Activated CD4-positive, alpha-beta T cell treated with anti-CD3 and anti-CD28 coated beads for 4 hours (primary cell): ENCODE data around the gene PCNX1.
A peak's percentile ranks its signal among the peaks of the same experiment; 100 is the strongest.

ENCODE experiments used
- DNase-seq, 2 donors: peaks; one replicate each; pipeline ENCODE4 v3.0.0-alpha.2; 2020

PCNX1 gene

DNA sequence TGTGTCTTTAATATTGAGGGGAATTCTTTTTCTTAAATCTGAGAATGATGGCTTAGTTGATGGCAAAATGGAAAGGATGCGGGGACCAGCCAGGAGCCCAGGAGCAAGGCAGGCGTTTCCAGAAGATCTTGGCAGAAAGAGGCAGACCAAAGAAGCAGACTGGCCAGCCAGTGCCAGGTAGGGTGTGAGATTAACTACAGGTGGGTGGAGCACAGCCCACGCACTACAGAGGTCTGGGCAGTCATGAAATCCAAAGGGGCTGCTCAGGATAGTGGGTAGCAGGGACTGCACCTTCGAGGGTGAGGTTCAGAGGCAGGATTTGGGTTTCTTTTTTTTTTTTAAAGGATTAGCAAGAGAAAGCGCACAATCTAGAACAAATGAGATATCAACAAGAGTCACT lies 17.7 kb upstream of the PCNX1 start:
- DNase-seq: no peak

DNA sequence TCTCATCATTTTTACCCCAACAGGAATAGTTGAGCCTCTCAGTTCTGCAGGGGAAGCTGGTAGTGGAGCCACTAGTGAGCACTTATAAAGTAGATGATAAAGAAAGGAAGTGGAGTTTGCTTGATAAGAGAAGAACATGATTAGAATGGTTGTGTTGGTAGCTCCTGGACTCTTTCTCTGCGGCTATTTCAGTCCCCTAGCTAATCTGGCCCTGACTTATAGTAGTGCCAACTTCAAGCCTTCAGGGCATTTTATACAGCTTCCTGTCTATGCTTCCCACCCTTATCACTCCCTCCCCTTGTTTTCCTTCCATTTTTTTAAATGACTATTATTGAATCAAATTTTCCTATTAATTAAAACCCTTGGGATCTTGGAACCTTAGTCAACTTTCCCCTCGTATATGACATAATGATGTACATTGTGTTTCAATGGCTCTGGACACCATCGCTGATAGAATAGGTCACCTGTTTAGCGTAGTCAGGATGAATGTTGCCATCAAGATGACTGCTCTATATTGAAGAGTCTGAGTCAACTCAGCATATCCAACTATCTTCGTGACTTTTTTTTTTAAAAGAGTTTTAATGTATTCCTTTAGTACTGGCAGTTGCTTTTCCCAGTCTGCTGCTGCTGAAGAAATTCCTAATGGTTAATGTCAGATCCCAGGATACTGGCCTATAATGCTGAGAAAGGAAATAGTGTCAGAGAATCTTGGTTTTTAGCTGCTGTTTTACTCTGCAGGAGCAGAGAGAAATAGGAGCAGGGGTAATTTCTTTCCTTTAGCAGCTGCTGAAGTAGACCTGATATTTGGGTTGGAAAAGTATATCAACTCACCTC lies 16.2 kb upstream of the PCNX1 start:
- DNase-seq: no peak

DNA sequence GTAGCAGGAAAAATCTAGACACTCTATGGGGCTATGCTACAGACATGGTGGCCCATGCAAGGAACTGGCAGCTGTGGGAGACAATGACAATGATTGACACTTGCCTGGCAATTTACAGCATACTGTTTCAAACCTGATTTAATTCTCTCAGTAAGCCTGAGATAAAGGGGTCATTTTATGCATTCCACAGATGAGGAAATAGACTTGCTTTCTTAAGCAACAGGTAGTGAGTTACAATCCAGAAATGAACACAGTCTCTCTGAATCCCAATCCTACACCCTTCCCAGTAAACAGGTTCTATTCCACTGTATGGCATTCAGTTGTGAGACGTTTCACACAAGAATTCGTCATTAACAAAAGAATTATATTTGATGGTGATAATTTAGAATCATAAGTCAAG lies 15.5 kb upstream of the PCNX1 start:
- DNase-seq: no peak

- DNase-seq: no peak
Observed at GRCh38 chr14:70893062-70893845, 14.0 kb upstream of the PCNX1 start.

- no peak for DNase-seq
Observed at GRCh38 chr14:70893858-70894291, 13.4 kb upstream of the PCNX1 start.

DNA sequence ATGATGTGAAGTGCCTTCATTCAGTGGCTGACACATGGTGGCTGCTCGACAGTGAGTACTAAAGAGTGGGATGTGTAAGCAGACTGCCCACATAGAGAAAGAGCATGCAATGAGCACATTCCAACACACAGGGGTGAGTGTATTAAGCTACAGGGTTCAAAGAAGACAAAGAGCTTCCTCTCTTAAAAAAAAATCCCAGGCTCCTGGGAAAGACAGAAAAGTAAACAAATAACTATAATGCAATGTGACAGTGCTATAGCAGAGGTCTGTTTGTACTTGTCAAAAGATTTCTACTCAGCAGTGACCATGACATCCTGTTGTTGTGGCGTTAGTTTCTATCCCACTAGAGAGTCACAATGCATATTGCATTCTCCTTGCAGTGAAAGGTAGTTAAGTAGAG lies 12.4 kb upstream of the PCNX1 start:
- DNase-seq: no peak

GRCh38 chr14:70896317-70896716 lies 10.9 kb upstream of the PCNX1 start:
- no peak for DNase-seq

GRCh38 chr14:70896981-70897380 lies 10.3 kb upstream of the PCNX1 start:
- DNase-seq: no peak

DNA sequence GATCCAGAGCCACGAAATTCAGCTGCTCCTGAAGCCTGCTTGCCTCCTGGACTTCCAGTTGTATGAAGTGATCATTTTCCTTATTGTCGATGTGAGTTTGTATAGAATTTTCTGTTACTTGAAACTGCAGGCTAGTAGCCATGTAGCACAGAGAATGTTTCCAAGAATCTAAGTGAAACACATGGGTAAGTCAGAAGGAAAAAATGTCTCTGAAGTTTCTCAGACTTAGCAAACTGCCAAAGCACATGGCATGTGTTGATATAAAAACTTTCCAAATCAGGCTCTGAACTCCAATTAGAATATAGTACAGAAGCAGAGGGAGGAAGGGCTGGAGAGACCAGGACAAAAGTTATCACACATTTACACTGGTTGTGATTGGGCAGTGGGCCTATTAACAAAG lies 9.8 kb upstream of the PCNX1 start:
- DNase-seq: no peak

DNA sequence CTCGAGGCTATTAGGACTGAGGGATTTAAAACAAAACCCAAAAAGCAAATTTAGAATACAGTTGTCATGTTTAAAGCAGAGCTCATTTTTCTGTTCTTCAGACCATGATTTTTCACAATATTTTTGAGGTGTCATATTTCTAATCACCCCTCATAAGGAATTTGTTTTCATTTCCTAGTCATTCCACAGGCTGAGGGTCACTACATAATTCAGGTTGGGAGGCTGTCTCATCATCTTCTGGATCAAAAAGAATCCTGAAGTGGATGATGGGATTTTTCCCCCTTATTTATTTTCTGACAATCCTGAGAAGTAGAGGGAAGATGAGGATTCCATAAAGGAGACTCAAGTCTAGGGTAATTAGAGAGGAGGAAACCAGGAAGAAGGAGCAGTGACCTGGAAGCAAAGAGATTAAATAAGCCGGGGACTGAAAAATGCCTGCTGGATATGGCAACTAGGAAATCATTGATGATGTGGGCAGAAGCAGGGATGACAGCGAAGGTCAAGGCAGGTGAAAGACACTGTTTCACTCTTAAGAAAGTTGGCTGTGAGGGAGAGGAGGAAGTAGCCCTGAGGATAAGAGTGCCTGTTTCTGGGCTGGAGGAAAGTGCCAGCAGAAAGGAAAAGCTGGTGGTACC lies 9.0 kb upstream of the PCNX1 start:
- DNase-seq: no peak

- DNase-seq: no peak
Observed at GRCh38 chr14:70901269-70901668, 6.0 kb upstream of the PCNX1 start.

GRCh38 chr14:70902184-70902583 lies 5.1 kb upstream of the PCNX1 start:
- no peak for DNase-seq

GRCh38 chr14:70904373-70904772 lies 2.9 kb upstream of the PCNX1 start:
- DNase-seq: no peak

DNA sequence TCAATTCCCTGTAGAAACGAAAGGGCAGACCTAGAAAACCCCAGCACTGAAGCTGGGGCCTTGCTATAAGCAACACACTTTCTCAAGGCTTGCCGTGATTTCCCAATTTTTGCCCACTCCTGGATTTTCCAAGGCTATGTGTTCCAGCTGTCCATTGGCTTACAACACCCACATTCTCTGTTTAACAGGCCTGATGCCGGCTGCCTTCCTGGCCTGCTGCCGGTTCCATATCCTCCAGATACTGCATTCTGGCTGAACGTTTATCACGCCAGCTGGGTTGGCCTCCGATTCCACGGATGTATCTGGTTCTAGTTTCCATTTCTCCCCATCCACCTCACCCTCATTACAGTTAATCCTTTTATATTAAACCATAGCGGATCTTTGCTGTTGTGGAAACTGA lies 2.0 kb upstream of the PCNX1 start:
- DNase-seq: no peak

DNA sequence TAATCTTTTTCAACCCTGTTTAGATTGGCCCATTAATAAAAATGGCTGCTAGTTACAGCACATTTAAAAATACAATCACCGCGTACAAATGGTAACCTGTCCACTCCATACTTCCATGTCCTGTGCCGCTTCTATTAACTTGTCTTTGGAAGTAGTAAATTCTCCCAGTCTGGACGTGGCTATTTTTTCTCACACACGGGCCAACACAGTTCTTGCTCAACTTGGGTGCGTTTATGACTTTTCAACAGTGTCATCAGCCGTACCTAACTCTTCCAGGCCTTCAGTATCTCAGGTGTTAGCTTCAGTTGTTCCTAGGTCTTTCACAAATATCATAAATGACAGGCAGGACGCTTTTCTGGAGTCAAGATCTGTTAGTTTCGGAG lies 475 bp upstream of the PCNX1 start:
- DNase-seq: no peak

GRCh38 chr14:70907996-70908934 lies 1.0 kb downstream of the PCNX1 start:
- DNase-seq: peak; percentile 67 to 73

- DNase-seq: no peak
Observed at GRCh38 chr14:70908935-70909641, 1.8 kb downstream of the PCNX1 start.

- peak in 1 of 2 donors; percentile 37 for DNase-seq
Observed at GRCh38 chr14:70909733-70910614, 2.7 kb downstream of the PCNX1 start.

GRCh38 chr14:70915415-70915814 lies 8.2 kb downstream of the PCNX1 start:
- DNase-seq: no peak

GRCh38 chr14:70916300-70916699 lies 9.0 kb downstream of the PCNX1 start:
- DNase-seq: no peak

GRCh38 chr14:70916799-70917198 lies 9.5 kb downstream of the PCNX1 start:
- DNase-seq: no peak
